GM19193 (cell line): Measurements from ENCODE around the gene INPP5F.

Experiments
- POLR2A ChIP-seq: IDR thresholded peaks from 4 replicates; pipeline ENCODE4 v1.6.1; 2011; ENCODE audit not compliant: insufficient read depth, insufficient read length; ENCODE audit errors: extremely low read depth

The INPP5F gene

GRCh38 chr10:119755446-119755845 lies 29.6 kb downstream of the INPP5F start:
- TF ChIP-seq POLR2A, result no peak

GRCh38 chr10:119758448-119759195 lies 32.8 kb downstream of the INPP5F start:
- no peak for TF ChIP-seq POLR2A

- no peak for TF ChIP-seq POLR2A
Measured at GRCh38 chr10:119759832-119760231, 34.0 kb downstream of the INPP5F start.

- TF ChIP-seq POLR2A, result no peak
Measured at GRCh38 chr10:119761106-119761505, 35.3 kb downstream of the INPP5F start.

- no peak for TF ChIP-seq POLR2A
Measured at GRCh38 chr10:119762035-119762434, 36.2 kb downstream of the INPP5F start.

- TF ChIP-seq POLR2A, result no peak
Measured at GRCh38 chr10:119762805-119763798, 37.3 kb downstream of the INPP5F start.

- no peak for TF ChIP-seq POLR2A
Measured at GRCh38 chr10:119768455-119769094, 42.7 kb downstream of the INPP5F start.

GRCh38 chr10:119769886-119770285 lies 44.0 kb downstream of the INPP5F start:
- no peak for TF ChIP-seq POLR2A

GRCh38 chr10:119770928-119771327 lies 45.1 kb downstream of the INPP5F start:
- no peak for TF ChIP-seq POLR2A

- TF ChIP-seq POLR2A, result no peak
Measured at GRCh38 chr10:119772334-119772733, 46.5 kb downstream of the INPP5F start.

GRCh38 chr10:119775529-119775928 lies 49.7 kb downstream of the INPP5F start:
- TF ChIP-seq POLR2A, result no peak

- no peak for TF ChIP-seq POLR2A
Measured at GRCh38 chr10:119776536-119776935, 50.7 kb downstream of the INPP5F start.

- TF ChIP-seq POLR2A, result no peak
Measured at GRCh38 chr10:119777686-119778085, 51.8 kb downstream of the INPP5F start.

GRCh38 chr10:119778776-119779445 lies 53.1 kb downstream of the INPP5F start:
- no peak for TF ChIP-seq POLR2A
